OCI-M2 (cell line): ENCODE data around the gene ANKRD33B.

Experiments used
- DNase-seq: peaks from one replicate; lab custom pipeline; 2025; ENCODE audit not compliant: unreplicated experiment; lab: John Stamatoyannopoulos, UW

The ANKRD33B gene

GRCh38 chr5:10688651-10689171 is 124.8 kb downstream of the ANKRD33B start:
- DNase-seq: no peak

DNA sequence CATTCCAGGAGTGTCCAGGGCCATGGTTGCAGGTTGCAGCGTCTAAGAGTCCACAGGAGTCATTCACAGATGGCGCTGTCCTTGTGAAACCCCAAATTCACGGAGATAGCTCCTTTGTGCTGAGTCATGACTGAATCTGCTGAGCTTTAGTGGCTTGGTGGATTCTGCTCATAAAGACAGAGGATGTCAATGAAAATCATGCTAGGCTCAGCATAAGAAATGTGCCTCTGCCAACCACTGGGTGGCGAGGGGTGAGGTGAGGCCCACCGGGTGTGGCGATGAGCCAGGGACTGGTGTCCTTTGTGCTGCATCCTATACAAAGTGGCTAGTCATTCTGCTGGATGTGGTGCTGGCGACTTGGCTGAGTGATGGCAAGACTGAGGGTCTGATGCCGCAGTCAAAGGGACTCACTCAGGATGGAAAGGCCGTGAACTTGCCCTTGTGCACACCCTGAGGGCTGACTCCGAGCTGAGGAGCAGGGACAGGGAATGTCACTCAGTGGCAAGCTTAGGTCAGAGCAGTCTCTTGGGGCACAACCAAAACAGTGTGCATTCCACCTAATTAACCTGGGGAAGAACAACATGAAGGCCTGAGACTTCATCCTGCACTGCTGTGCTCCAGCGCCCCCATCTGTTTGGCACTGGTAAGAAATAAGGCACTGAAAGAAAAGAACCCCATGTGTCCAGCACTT is 125.7 kb downstream of the ANKRD33B start:
- no peak for DNase-seq

GRCh38 chr5:10690460-10691440 is 126.9 kb downstream of the ANKRD33B start:
- DNase-seq: no peak

DNA sequence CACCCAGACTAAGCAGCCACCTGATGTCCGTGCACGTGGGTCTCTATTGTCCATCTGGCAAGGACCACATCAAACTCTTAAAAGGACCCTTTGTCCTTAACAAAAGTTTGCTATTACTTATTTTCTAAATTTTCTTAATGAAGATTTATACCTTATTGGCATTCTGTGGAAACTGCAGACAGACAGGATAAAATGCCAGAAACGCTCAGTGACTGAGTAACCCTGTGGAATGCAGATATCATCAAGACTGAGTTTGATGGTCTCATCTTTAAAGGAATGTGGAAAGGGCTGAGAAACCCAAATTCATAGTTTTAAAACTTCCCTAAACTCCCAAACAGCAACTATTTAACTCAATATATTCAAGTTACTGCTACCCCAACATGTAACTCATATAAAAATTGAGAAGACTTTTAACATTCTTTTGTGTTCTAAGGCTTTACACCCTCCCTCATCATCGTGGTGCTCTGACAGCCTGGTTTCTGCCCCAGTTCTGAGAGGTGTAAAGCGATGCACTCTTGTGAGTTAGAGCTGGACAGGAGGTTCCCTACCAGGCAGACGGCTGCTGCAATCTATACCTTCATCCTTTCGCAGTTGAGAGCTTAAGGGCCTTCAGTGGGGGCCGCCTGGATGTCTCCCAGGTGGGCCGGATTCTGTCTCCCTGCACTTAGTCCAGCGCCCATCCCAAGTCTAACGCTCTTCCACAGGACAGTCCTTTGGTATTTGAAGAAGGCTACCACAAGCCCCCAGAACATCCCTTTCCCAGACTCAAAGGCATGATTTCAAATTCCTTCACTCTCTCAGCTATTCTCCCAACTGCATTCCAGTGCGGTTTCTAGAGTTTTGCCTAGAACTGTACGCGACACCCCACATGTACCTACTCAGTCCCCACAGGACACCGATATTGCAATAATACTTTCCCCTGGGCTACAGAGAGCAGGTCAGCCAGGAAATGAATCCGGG is 128.2 kb downstream of the ANKRD33B start:
- DNase-seq: no peak

GRCh38 chr5:10695055-10695649 is 131.3 kb downstream of the ANKRD33B start:
- no peak for DNase-seq

DNA sequence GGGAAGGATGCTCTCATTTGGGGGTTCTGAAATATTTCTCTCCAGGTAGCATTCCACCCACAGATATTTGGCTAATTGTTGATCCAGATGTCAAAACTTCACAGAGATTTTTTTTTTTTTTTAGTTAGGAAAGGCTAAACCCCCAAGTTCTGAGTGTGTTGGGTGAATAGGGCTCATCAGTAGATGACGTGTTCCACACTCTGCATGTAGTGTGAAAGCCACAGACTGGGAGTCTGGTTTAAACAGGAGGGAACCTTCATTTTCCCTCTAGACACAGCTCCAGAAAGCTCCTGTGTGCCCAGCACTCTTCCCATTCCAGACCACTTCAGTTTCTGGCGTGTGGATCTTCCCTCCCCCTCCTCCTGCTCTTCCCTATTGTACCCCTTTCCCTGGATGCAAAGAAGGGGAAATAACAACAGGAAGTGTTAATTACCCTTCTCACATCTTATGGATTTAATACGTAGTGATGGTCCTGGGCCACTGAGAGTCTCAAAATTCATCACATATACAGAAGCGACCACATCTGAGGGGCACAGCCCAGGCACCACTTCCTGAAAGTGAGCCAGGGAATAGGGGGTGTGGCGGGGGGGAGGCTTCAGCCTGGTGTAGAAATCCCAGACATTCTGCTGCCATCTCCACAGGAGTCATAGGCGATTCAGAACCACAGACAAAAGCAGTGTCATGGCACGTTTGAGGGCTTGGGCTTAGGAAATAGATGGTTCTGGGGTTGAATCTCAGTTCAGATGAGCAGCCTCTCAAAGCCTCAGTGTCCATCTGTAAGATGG is 132.1 kb downstream of the ANKRD33B start:
- DNase-seq: no peak

DNA sequence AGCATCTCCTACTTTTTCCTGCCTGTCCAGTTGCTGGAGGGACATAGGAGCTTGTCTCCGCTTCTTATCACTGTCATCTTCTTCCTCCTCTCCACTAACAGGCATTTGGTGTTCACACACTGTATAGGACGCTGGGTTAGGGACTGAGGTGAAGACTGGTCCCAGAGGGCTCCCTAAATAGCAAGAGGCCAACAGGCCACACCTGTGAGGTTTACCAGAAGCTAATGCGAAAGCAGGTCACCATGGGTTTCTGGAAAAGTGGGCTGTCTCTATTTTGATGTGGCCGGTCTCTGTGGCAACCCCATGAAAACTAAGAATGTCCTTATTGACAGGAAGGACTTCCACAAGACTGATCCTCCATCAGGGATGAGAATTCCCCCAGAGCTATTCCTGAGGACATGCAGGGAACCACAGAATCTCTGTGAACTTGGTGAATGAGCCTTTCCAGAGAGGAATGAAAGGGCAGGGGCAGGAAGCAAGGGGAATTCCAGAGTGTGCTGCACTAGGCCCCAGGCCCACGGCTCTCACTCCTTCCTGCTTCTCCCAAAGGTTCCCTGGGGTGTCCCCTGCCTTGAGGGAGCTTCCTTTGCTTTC is 135.5 kb downstream of the ANKRD33B start:
- no peak for DNase-seq

GRCh38 chr5:10699987-10700386 is 136.1 kb downstream of the ANKRD33B start:
- DNase-seq: no peak

- no peak for DNase-seq
These were observed 136.6 kb downstream of the ANKRD33B start for GRCh38 chr5:10700516-10700915.

DNA sequence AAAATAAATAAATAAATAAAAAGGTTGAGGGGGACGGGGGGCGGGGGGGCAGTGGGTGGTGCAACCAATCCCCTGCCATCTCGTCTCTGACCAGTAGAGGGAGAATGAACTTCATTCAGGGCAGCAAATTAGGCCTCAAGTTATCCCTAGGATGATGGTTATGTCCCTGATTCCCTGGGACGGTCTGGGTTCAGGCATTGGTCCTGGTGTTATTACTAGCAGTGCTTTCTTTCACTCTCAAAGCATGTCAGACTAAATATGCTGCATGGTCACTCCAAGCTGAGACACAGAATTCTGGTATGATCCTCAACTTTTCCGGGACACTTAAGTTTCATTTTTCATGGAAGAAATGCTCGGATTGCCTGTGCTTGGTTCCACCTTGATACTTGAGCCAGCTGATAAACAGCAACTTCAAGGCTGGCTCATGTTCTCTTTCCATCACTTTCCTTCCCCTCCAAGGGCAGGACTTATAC is 137.7 kb downstream of the ANKRD33B start:
- no peak for DNase-seq

DNA sequence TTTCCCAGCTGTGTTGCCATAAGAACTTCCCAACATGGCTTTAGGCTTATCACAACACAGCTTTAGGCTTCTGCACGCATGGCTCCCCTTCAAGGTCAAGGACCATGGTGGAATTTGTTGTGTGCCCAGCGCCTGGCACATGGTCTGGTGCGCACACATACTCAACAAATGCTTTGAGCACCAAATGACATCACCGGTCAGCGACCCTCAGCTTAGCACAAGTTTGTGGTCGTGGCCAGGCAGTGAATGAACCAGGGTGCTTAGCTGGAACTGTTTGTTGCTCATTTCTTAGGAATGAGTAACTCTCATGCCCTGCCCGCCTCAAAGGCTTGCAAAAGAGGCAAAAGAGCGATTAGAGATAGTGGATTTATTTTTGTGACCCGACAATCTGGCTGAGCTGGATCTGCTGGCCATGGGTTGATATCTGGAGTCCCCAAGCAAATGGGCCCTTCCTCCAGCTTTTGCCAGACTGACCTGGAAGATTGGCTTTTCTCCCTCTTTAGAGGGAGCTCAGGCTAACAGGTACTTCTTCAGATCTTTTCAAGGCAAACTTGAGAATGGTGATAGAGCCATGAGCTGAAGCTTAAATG is 138.3 kb downstream of the ANKRD33B start:
- DNase-seq: peak; percentile 47

DNA sequence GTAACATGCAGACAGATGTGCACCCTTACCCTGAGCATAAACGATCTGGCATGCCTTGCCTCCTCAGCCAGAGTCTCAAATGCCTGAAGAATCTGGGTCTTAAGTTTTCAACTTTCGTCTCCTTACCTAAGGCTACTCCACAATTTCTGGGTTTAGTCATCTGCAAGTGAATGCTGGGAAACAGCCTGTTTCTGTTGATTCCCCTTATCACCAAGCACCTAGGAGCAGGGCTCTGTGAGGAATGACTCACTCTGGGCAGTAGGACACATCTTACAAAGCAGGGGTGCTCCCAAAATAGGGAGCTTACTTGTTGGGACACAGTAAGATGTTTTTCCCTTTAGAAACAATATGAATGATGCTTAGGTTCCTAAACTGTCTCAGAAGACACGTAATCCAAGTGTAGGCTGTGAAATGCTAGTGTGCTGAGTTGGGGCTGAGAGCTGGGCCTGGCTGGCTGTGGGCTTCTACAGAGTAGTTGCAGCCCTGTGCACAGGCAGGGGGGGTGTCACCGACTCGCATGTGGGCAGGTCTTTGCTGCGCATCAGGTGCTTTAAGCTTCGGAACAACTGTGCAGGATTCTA is 139.1 kb downstream of the ANKRD33B start:
- no peak for DNase-seq

DNA sequence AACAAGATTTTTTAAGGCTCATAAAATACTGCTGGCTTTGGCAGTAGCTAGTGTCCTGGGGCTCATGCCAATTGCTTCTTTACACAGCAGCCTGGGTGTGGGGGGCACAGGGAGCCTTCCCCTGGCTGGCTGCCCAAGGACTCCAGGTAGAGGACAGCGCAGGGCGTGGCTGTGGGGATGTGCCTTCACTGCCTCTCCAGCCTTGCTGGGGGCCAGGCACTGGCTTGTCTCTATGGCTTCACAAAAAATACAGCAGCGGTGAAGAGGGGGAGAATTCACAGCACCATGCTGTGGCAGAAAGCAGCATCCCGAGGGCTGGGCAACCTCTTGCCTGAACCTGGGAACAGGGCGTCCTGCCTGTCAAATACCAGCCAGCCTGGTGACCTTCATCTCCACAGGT is 139.8 kb downstream of the ANKRD33B start:
- DNase-seq: no peak

DNA sequence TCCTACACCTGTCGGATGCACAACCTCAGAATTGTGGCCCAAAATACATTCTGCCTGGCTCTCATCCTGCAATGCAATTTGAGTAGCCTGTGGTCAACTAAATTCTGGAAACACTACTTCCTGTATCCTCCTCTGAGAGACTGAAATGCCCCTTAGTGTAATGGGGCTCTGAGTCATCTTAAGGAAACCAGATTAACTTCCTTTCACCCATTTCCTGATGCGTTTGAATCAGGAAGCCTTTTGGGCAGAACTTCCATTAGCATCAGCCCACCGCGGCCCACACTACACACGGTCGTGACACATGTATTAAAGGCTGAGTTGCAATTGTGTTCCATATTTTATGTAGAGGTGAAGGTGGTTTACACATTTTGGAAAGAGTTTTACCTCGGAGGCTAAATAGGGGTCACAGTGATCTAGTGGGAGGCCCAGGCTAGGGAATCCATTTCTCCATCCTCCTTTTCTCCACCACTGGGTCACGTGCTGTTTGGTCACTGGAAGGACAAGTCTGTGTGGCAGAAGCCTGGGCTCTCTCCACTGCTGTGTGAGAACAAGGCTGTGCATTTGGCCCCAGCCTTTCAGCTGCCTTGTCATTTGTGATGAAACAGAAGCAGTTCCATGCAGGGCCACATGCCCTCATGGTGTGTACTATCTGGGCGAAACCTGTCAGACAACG is 141.2 kb downstream of the ANKRD33B start:
- no peak for DNase-seq

DNA sequence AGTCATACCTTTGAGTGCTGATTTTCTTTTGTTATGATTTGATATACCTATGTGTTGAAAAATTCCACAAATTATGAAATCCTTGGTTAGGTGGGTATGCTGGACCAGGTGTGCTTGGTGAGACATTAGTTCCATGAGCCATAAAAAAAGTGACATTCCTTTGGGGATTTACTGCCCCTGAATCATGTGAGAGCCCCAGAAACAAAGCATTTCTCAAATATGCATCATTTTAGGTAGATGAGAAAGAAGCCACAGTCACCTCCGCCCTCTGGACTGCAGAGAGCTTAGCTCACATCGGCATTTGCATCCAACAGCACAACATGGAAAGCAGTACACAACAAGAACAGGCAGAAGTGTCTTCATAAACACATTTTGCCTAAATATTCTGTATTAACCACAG is 141.9 kb downstream of the ANKRD33B start:
- DNase-seq: no peak

- no peak for DNase-seq
These were observed 142.5 kb downstream of the ANKRD33B start for GRCh38 chr5:10706326-10706725.
